Prostate gland (tissue), 2 donors: ENCODE results near the gene CDR2L.

Experiments used
- POLR2A ChIP-seq: fragments of 450-650 bp; IDR thresholded peaks from one replicate; pipeline ENCODE4 v1.6.1; 2016; ENCODE audit warnings: antibody characterized with exemption, mild to moderate bottlenecking
- POLR2AphosphoS5 ChIP-seq: sonication (generic); formaldehyde crosslinking; IDR thresholded peaks from one replicate; pipeline ENCODE4 v1.6.1; 2017; ENCODE audit warnings: antibody characterized with exemption
- TF ChIP-seq, protein P1 (sequence below), 4 experiments: fragments of 200-600 bp in 2 of 4; fragments of 450-650 bp in 2 of 4; sonication (generic) in 2 of 4; IDR thresholded peaks; 1 replicate in 3 of 4; 2 replicates in 1 of 4; pipeline ENCODE4 v1.5.1; 2016 to 2019; ENCODE audit warnings: antibody characterized with exemption in 4 of 4, mild to moderate bottlenecking in 2 of 4, moderate library complexity in 2 of 4

GRCh38 chr17:75044716-75045115 lies 57.3 kb downstream of the CDR2L start:
- TF ChIP-seq, protein P1, sequence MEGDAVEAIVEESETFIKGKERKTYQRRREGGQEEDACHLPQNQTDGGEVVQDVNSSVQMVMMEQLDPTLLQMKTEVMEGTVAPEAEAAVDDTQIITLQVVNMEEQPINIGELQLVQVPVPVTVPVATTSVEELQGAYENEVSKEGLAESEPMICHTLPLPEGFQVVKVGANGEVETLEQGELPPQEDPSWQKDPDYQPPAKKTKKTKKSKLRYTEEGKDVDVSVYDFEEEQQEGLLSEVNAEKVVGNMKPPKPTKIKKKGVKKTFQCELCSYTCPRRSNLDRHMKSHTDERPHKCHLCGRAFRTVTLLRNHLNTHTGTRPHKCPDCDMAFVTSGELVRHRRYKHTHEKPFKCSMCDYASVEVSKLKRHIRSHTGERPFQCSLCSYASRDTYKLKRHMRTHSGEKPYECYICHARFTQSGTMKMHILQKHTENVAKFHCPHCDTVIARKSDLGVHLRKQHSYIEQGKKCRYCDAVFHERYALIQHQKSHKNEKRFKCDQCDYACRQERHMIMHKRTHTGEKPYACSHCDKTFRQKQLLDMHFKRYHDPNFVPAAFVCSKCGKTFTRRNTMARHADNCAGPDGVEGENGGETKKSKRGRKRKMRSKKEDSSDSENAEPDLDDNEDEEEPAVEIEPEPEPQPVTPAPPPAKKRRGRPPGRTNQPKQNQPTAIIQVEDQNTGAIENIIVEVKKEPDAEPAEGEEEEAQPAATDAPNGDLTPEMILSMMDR (IDR thresholded peaks at IDR 0.05): no peak
- TF ChIP-seq POLR2A (no peak), POLR2AphosphoS5 (no peak)
